Mammary epithelial cell (primary cell): ENCODE data around the gene BARX2.

ENCODE experiments used
- CTCF ChIP-seq, 2 donors: IDR thresholded peaks in 1 of 2; conservative IDR thresholded peaks in 1 of 2; 2 replicates each; pipeline ENCODE4 v1.5.1; 2011 to 2012; ENCODE audit warnings: inconsistent platforms in 2 of 2, low read length in 2 of 2, mild to moderate bottlenecking in 2 of 2, control low read depth in 1 of 2, low read depth in 1 of 2; ENCODE audit not compliant: insufficient read depth in 1 of 2; ENCODE audit errors: extremely low read depth in 1 of 2
- EZH2 ChIP-seq: IDR thresholded peaks from 2 replicates; pipeline ENCODE4 v1.6.1; 2012; ENCODE audit warnings: low read length, inconsistent platforms, borderline replicate concordance

- no peak for TF ChIP-seq CTCF (conservative IDR thresholded peaks at IDR 0.05 in 1 of 2, IDR thresholded peaks at IDR 0.05 in 1 of 2; ENCODE audit: extremely low read depth in 1 of 2, insufficient read depth in 1 of 2, low read depth in 1 of 2, low read length in 2 of 2)
- peak; percentile 10 for TF ChIP-seq EZH2
These were observed 6.6 kb upstream of the BARX2 start for GRCh38 chr11:129368889-129369672.
